ENCODE data around the gene CCDC28B.
A peak's percentile ranks its signal among the peaks of the same experiment; 100 is the strongest.

CCDC28B gene

GRCh38 chr1:32198237-32199042 is 2.0 kb upstream of the CCDC28B start:
- peaks cover 34% of the 10 kb centered on the region for H3K36me3 Mint-ChIP-seq (ENCODE audit: insufficient read depth)
- H3K4me3 Mint-ChIP-seq, result peak overlapping the region in 1 of 2 donors; percentile 43
- no peak for DNase-seq
- peak overlapping the region in 1 of 2 donors; percentile 52 for H3K27ac Mint-ChIP-seq
- no peaks in the 10 kb centered on the region for H3K27me3 Mint-ChIP-seq
- no peak for ATAC-seq (replicated peaks)
- no peaks in the 10 kb centered on the region for H3K9me3 Mint-ChIP-seq
- H3K4me1 Mint-ChIP-seq (ENCODE audit: low read depth in 2 of 2), result peaks cover 53 to 57% of the 10 kb centered on the region in 2 donors

DNA sequence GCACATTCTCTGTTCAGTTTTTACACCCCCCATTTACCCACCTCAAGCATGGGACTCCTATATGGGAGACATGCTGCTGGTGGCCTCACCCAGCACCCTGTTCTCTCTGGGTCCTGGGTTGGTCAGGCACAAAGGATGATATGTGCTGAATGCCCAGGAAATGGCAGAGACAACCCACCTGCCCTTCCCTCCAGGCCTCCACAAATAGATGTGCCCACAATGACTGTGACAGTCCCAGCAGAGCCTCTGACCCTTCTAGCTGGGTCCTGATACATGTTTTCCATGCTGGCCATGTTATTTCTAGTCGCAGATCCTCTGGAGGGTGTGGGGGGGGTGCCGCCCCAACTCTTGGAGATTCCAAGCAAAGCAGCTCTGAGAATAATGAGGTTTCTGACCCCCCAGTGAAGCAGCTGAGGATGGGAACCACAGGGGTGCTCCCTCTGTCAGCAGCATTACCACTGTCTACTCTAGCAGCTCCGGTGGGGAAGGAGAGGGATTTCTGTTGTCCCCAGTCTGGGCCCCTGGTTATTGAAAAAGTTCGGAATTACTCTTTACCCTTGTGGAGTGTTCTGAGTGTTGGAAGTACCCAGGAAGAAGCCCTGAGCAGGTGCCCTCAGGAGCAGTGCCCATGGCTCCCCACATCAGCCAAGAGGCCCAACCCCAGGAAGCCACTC is 1.2 kb upstream of the CCDC28B start:
- Mint-ChIP-seq H3K4me3 (peak overlapping the region in 1 of 2 donors; percentile 14), H3K36me3 (ENCODE audit: insufficient read depth) (peaks cover 30% of the 10 kb centered on the region), H3K27ac (peak overlapping the region in 1 of 2 donors; percentile 94)

GRCh38 chr1:32199717-32200072 is 700 bp upstream of the CCDC28B start:
- H3K4me1 Mint-ChIP-seq (ENCODE audit: low read depth in 2 of 2), result peaks cover 57 to 60% of the 10 kb centered on the region in 2 donors

More for the DNA sequence above, 1.2 kb upstream of the CCDC28B start:
- no peak for ATAC-seq (replicated peaks)
- Mint-ChIP-seq H3K27me3 (no peaks in the 10 kb centered on the region), H3K9me3 (no peaks in the 10 kb centered on the region), H3K4me1 (ENCODE audit: low read depth in 2 of 2) (peaks cover 55 to 60% of the 10 kb centered on the region in 2 donors)
- DNase-seq, result no peak

DNA sequence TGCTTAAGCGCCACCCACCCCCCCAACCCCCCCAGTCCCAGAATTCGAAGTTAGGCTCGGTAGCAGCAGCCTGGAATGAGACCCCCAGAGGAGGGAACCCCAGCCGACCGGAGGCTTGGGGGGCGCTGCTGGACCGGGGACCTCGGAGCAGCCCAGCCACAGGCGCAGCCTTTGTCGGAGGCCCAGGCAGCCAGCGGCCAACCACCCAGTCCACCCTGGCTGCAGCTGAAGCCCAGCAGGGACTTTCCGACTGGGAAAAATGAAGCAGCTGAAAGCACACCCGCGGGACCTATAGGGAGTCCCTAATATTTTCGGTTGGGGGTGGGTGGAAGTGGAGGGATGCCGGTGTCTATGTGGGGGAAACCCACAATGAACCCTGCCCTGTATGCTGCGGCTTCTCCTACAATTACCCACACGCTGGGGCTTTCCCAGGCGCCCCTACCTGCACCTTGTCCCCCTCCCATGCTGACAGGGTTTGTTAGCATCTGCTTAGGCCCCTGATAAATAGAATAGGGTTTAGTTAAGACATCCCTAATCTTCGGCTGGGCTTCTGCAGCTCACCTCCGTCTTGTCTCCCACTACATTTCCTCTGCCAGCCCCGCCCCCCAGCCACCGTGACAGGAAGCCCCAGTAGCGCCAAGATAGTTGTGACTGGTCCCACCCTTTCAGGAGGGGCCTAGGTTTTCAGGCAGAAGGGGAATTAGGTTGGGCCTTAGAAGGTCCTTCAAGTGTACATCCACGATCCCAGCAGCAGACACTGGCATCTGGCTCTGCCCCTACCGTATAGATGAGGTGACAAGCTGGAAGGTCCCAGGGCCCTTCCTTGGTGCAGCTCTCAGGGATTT is 838 bp downstream of the CCDC28B start:
- Mint-ChIP-seq H3K27me3 (no peaks in the 10 kb centered on the region), H3K4me3 (peak overlapping the region; percentile 92), H3K27ac (peak overlapping the region; percentile 94), H3K4me1 (ENCODE audit: low read depth in 2 of 2) (peaks cover 55 to 57% of the 10 kb centered on the region in 2 donors), H3K36me3 (ENCODE audit: insufficient read depth) (peaks cover 23% of the 10 kb centered on the region), H3K9me3 (no peaks in the 10 kb centered on the region)
- DNase-seq (peak; percentile 63 to 77 (median 74)), ATAC-seq (replicated peaks) (peak; percentile 76)

More at GRCh38 chr1:32199717-32200072, 700 bp upstream of the CCDC28B start:
- Mint-ChIP-seq H3K4me3 (peak overlapping the region; percentile 92), H3K36me3 (ENCODE audit: insufficient read depth) (peaks cover 30% of the 10 kb centered on the region), H3K27ac (peak overlapping the region; percentile 94), H3K9me3 (no peaks in the 10 kb centered on the region), H3K27me3 (no peaks in the 10 kb centered on the region)
- no peak for DNase-seq
- ATAC-seq (replicated peaks), result no peak

DNA sequence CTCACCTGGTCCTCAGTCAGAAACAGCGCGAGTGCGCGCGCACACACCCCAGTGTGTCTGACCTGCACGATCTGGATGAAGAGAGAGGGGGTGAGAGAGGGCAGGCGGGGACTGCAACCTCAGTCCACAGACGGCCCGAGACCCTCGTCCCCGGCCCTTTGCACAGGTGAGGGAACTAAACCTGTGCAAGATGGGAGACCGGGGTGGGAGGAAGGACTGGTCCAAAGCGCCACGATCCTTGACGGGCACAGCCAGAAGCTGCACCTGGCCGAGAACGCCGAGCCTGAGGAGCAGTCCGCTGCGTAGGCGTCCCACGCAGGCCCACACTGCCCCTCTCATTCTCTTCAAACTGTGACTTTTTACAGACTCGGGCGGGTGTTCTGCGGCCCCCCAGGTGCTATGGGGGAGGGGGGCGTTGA is 4.6 kb downstream of the CCDC28B start:
- Mint-ChIP-seq H3K4me3 (peak overlapping the region; percentile 84 to 88), H3K36me3 (ENCODE audit: insufficient read depth) (peaks cover 22% of the 10 kb centered on the region), H3K4me1 (ENCODE audit: low read depth in 2 of 2) (peaks cover 35 to 40% of the 10 kb centered on the region in 2 donors), H3K9me3 (no peaks in the 10 kb centered on the region), H3K27ac (peak overlapping the region; percentile 91 to 94), H3K27me3 (no peaks in the 10 kb centered on the region)
- ATAC-seq (replicated peaks) (no peak), DNase-seq (no peak)

GRCh38 chr1:32205401-32206370 is 5.3 kb downstream of the CCDC28B start, which contains the start of gene IQCC:
Gene IQCC (plus strand): TSS chr1:32205671. CDS start chr1:32205682, 11 bp downstream.
- peak; percentile 67 for ATAC-seq (replicated peaks)
- H3K4me1 Mint-ChIP-seq (ENCODE audit: low read depth in 2 of 2), result peaks cover 28 to 34% of the 10 kb centered on the region in 2 donors
- H3K27ac Mint-ChIP-seq, result peak within 1 kb of the TSS; percentile 91 to 94
- no peaks in the 10 kb centered on the region for H3K27me3 Mint-ChIP-seq
- no peaks in the 10 kb centered on the region for H3K9me3 Mint-ChIP-seq
- peak within 1 kb of the TSS; percentile 84 to 88 for H3K4me3 Mint-ChIP-seq
- DNase-seq, result peak; percentile 78 to 84 (median 79)
- peaks cover 18% of the 10 kb centered on the region for H3K36me3 Mint-ChIP-seq (ENCODE audit: insufficient read depth)

- no peak overlapping the region for H3K4me3 Mint-ChIP-seq
- H3K27me3 Mint-ChIP-seq, result no peaks in the 10 kb centered on the region
- H3K4me1 Mint-ChIP-seq (ENCODE audit: low read depth in 2 of 2), result peaks cover 14 to 18% of the 10 kb centered on the region in 2 donors
- peaks cover 3% of the 10 kb centered on the region for H3K36me3 Mint-ChIP-seq (ENCODE audit: insufficient read depth)
- H3K9me3 Mint-ChIP-seq, result no peaks in the 10 kb centered on the region
- ATAC-seq (replicated peaks) (no peak), DNase-seq (no peak)
- H3K27ac Mint-ChIP-seq, result no peak overlapping the region
Observed at GRCh38 chr1:32208469-32208868, 8.1 kb downstream of the CCDC28B start.

DNA sequence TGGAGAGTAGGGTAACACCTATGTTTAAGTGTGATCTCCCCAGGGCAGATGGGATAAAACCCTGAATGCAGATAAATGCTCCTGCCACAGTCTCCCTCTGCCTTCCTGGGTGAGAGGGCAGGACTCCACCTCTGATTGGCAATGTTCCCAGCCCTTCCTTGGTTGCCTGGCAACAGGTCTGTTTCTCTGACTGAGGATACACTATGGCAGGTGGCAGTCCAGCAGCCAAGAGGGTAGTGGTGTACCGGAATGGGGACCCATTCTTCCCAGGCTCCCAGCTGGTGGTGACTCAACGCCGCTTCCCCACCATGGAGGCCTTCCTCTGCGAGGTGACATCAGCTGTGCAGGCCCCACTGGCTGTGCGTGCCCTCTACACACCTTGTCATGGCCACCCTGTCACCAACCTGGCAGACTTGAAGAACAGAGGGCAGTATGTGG is 8.5 kb downstream of the CCDC28B start, which contains the start of gene DCDC2B:
Gene DCDC2B (plus strand): TSS at position 199 of the 438 bp plus-strand sequence. CDS start 5 bp downstream, at position 204.
- DNase-seq (no peak), ATAC-seq (replicated peaks) (no peak)
- H3K9me3 Mint-ChIP-seq, result no peaks in the 10 kb centered on the region
- peaks cover 13 to 17% of the 10 kb centered on the region in 2 donors for H3K4me1 Mint-ChIP-seq (ENCODE audit: low read depth in 2 of 2)
- H3K4me3 Mint-ChIP-seq, result no peak within 1 kb of the TSS
- no peaks in the 10 kb centered on the region for H3K27me3 Mint-ChIP-seq
- H3K27ac Mint-ChIP-seq, result peak within 1 kb of the TSS; percentile 60 to 83
- peaks cover 3% of the 10 kb centered on the region for H3K36me3 Mint-ChIP-seq (ENCODE audit: insufficient read depth)

- Mint-ChIP-seq H3K4me3 (no peak overlapping the region), H3K27ac (peak overlapping the region in 1 of 2 donors; percentile 75), H3K4me1 (ENCODE audit: low read depth in 2 of 2) (peaks cover under 1 to 9% of the 10 kb centered on the region in 2 donors), H3K36me3 (ENCODE audit: insufficient read depth) (peaks cover 11% of the 10 kb centered on the region), H3K9me3 (no peaks in the 10 kb centered on the region), H3K27me3 (no peaks in the 10 kb centered on the region)
- ATAC-seq (replicated peaks) (peak; percentile 83), DNase-seq (peak; percentile 38 to 45 (median 44))
Observed at GRCh38 chr1:32215629-32216480, 15.5 kb downstream of the CCDC28B start.

DNA sequence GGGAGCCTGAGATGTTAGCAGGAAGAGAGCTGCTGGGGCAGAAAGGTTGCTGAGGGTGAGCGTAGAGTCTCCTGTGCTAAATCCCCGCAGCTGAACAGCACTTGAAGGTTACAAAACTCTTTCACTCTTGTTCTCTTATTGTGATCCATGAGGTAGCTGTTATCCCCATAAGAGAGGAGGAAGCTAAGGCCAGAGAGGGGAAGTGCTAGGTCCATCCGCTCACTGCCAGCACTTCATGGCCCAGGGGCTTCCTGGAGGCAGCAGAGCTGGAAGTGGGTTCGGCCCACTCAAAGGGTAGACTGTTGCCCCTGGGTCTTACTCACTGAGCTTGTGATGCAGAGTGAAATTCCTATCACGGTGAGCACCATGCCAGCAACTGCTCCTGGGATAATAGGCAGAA is 16.2 kb downstream of the CCDC28B start:
- peak overlapping the region in 1 of 2 donors; percentile 75 for H3K27ac Mint-ChIP-seq
- H3K27me3 Mint-ChIP-seq, result no peaks in the 10 kb centered on the region
- DNase-seq, result no peak
- no peak for ATAC-seq (replicated peaks)
- no peaks in the 10 kb centered on the region for H3K9me3 Mint-ChIP-seq
- peaks cover 7 to 14% of the 10 kb centered on the region in 2 donors for H3K4me1 Mint-ChIP-seq (ENCODE audit: low read depth in 2 of 2)
- no peak overlapping the region for H3K4me3 Mint-ChIP-seq
- peaks cover 11% of the 10 kb centered on the region for H3K36me3 Mint-ChIP-seq (ENCODE audit: insufficient read depth)

- peaks cover 18 to 25% of the 10 kb centered on the region in 2 donors for H3K4me1 Mint-ChIP-seq (ENCODE audit: low read depth in 2 of 2)
- no peaks in the 10 kb centered on the region for H3K27me3 Mint-ChIP-seq
- peak overlapping the region in 1 of 2 donors; percentile 18 for H3K27ac Mint-ChIP-seq
- no peak for ATAC-seq (replicated peaks)
- no peaks in the 10 kb centered on the region for H3K9me3 Mint-ChIP-seq
- H3K4me3 Mint-ChIP-seq, result no peak overlapping the region
- no peak for DNase-seq
- H3K36me3 Mint-ChIP-seq (ENCODE audit: insufficient read depth), result peaks cover 31% of the 10 kb centered on the region
Observed at GRCh38 chr1:32219022-32219421, 18.6 kb downstream of the CCDC28B start.

Data from effector memory CD8-positive, alpha-beta T cell (primary cell).